B cell (primary cell): ENCODE results near the gene NRF1. TPM values are rescaled to one million over a fixed set of nuclear protein-coding genes. Genes with fewer than 3 reads are reported as not detected.

Source experiments
- ATAC-seq: fragments of 200-7000 bp; cut with Tn5 transposase; one replicate; pipeline ENCODE4 v1.10.0; 2021; ENCODE audit warnings: low read depth, mild to moderate bottlenecking, moderate number of reproducible peaks, moderate library complexity
- CTCF ChIA-PET: fragments of 350-600 bp; sonication (Branson Sonifier 250); formaldehyde crosslinking; loops from one replicate; lab custom pipeline; 2021; ENCODE audit warnings: antibody characterized with exemption, inconsistent platforms; lab: Charles Lee
- POLR2A ChIA-PET: fragments of 350-600 bp; sonication (Branson Sonifier 250); formaldehyde crosslinking; loops from one replicate; lab custom pipeline; 2021; ENCODE audit warnings: antibody characterized with exemption; lab: Charles Lee
- DNase-seq: peaks from one replicate; pipeline ENCODE4 v3.0.0; 2013
- H2AFZ ChIP-seq: 2 replicates; pipeline ENCODE4 v1.6.1; 2012; ENCODE audit warnings: mild to moderate bottlenecking, low read depth, low read length; ENCODE audit not compliant: insufficient read depth, poor library complexity, severe bottlenecking
- H3K27ac ChIP-seq, 2 donors: 1 replicate in 1 of 2; 2 replicates in 1 of 2; pipeline ENCODE4 v1.5.1; 2012 to 2013; ENCODE audit warnings: low read length in 2 of 2, mild to moderate bottlenecking in 2 of 2, moderate library complexity in 1 of 2
- H3K27me3 ChIP-seq, 4 experiments: fragments of 200-600 bp in 1 of 4; sonication (generic) in 1 of 4; replicated peaks in 1 of 4; 1 replicate in 2 of 4; 2 replicates in 2 of 4; pipeline versions ENCODE4 v1.6.1 to v1.7.0; 2013 to 2016; ENCODE audit warnings: low read length in 3 of 4, mild to moderate bottlenecking in 2 of 4, mixed read lengths in 1 of 4, moderate library complexity in 1 of 4; ENCODE audit not compliant: insufficient read depth in 4 of 4, control insufficient read depth in 3 of 4; ENCODE audit errors: control extremely low read depth in 1 of 4
- H3K36me3 ChIP-seq, 2 experiments: replicated peaks in 1 of 2; 1 replicate in 1 of 2; 2 replicates in 1 of 2; pipeline versions ENCODE4 v1.6.1 to v1.7.1; 2013; ENCODE audit warnings: low read length in 1 of 2; ENCODE audit not compliant: insufficient read depth in 2 of 2, control insufficient read depth in 1 of 2; ENCODE audit errors: control extremely low read depth in 1 of 2, extremely low read depth in 1 of 2
- H3K4me1 ChIP-seq, 2 donors: fragments of 200-600 bp in 1 of 2; sonication (generic) in 1 of 2; 1 replicate in 1 of 2; 2 replicates in 1 of 2; pipeline versions ENCODE4 v1.5.1 to v1.6.1; 2013 to 2017; ENCODE audit warnings: low read length in 2 of 2; ENCODE audit not compliant: control insufficient read depth in 2 of 2, insufficient read depth in 2 of 2
- H3K4me2 ChIP-seq: replicated peaks from 2 replicates; pipeline ENCODE3; 2012; ENCODE audit warnings: mild to moderate bottlenecking, low read depth, low read length; ENCODE audit not compliant: poor library complexity, severe bottlenecking
- H3K4me3 ChIP-seq, 5 experiments: fragments of 200-600 bp in 1 of 5; sonication (generic) in 1 of 5; 1 replicate in 3 of 5; 2 replicates in 2 of 5; pipeline versions ENCODE4 v1.5.1 to v1.7.0; 2011 to 2016; ENCODE audit warnings: low read length in 4 of 5, mild to moderate bottlenecking in 4 of 5, low read depth in 2 of 5, control low read depth in 1 of 5, moderate library complexity in 1 of 5; ENCODE audit not compliant: insufficient read depth in 1 of 5; ENCODE audit errors: control extremely low read depth in 1 of 5, extremely low read depth in 1 of 5
- H3K79me2 ChIP-seq: fragments of 200-600 bp; sonication (generic); one replicate; pipeline ENCODE4 v1.6.0; 2016; ENCODE audit warnings: low read length; ENCODE audit not compliant: control insufficient read depth, insufficient read depth
- H3K9ac ChIP-seq: fragments of 200-600 bp; sonication (generic); 2 replicates; pipeline ENCODE4 v1.6.1; 2017; ENCODE audit warnings: mild to moderate bottlenecking, low read length, moderate library complexity
- H3K9me3 ChIP-seq, 3 donors: one replicate each; pipeline versions ENCODE4 v1.6.1 to v1.7.1; 2013; ENCODE audit warnings: low read length in 2 of 3; ENCODE audit not compliant: control insufficient read depth in 2 of 3, insufficient read depth in 1 of 3; ENCODE audit errors: control extremely low read depth in 1 of 3
- H4K20me1 ChIP-seq: 2 replicates; pipeline ENCODE4 v1.6.0; 2012; ENCODE audit warnings: mild to moderate bottlenecking, low read length; ENCODE audit not compliant: insufficient read depth, control insufficient read depth, poor library complexity, severe bottlenecking
- H3K27ac Mint-ChIP-seq: one replicate; pipeline ENCODE4 v1.8.0; 2021; ENCODE audit warnings: mixed read lengths
- H3K27me3 Mint-ChIP-seq: one replicate; pipeline ENCODE4 v1.8.0; 2021; ENCODE audit warnings: mixed read lengths
- H3K4me1 Mint-ChIP-seq: one replicate; pipeline ENCODE4 v1.8.0; 2021; ENCODE audit warnings: mixed read lengths
- H3K4me3 Mint-ChIP-seq: one replicate; pipeline ENCODE4 v1.8.0; 2021; ENCODE audit warnings: mixed read lengths
- H3K9me3 Mint-ChIP-seq: one replicate; pipeline ENCODE4 v1.8.0; 2022; ENCODE audit warnings: mixed read lengths; ENCODE audit not compliant: insufficient read depth
- CTCF ChIP-seq: fragments of 200-600 bp; IDR thresholded peaks from one replicate; pipeline ENCODE4 v1.8.0; 2022; ENCODE audit warnings: antibody characterized with exemption, mild to moderate bottlenecking
- EZH2 ChIP-seq: IDR thresholded peaks from 2 replicates; pipeline ENCODE4 v1.6.1; 2012; ENCODE audit warnings: borderline replicate concordance, low read depth, mild to moderate bottlenecking, moderate library complexity, low read length; ENCODE audit not compliant: insufficient read depth, poor library complexity, severe bottlenecking
- WGBS: methylation state at CpG from one replicate; pipeline ENCODE4 v1.1.5; 2013; ENCODE audit warnings: missing lambda C conversion rate; ENCODE audit not compliant: insufficient coverage; 5-methylcytosine and 5-hydroxymethylcytosine counted together
- intact Hi-C: fragments of 100-400 bp; cut with micrococcal nuclease; formaldehyde crosslinking; loops from one replicate; pipeline ENCODE4 v1.10.0; 2022
- polyA plus RNA-seq: library from polyadenylated mRNA; depleted of rRNA; stranded (reverse); fragments of >200 nt; gene quantifications from 2 replicates; pipeline ENCODE4 v1.2.3, GENCODE V29; 2012
- total RNA-seq, 2 donors: library from RNA; stranded (reverse); fragments of 120-200 nt in 1 of 2; gene quantifications; 1 replicate in 1 of 2; 2 replicates in 1 of 2; pipeline versions ENCODE4 v1.2.3 to v1.2.4, GENCODE V29; 2013 to 2022

NRF1 gene
- total and polyA plus RNA-seq, 2 donors (not counting 1 experiment from before 2014, with no cell fraction given), result 19.6 to 53.0 TPM

DNA sequence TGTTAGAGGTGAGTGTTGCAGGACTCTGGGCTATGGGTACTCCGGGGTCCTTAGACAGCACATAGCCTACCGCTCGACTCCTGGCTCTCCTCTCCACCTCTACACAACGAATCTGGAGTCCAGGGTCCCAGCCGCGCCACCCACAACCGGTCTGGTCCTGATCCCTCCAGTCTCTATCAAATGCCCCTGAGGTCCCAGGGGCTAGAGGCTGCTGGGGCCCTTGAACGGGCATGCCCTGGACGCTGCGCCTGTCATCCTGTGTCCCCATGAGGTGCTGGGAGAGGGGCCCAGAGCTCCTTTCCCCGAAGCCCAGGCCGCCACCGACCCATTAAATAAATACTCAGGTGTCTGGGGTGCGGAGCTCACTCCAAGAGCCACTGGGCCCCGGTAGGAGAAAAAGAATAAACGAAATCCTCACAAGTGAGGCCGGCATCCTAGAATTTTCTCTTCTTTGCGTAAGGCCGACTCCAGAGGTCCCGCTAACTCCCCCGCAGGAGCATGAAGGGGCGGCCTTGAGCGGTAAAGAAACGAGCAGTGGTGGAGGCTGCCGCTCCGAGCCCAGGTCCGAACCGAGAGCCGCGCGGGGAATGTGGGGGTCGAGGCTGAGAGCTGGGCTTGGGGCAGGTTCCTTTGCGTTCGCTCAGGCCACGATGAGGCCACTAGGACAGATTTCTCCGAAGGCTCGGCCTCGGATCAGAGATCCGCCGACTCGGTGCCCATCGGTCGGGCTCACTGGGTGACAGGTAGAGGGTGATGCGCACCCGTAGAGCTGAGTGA lies 166.7 kb downstream of the NRF1 start:
- Histone ChIP-seq H3K27me3 (peaks cover 0 to 70% (median 41%) of the 10 kb centered on the region in 4 experiments), H4K20me1 (peaks cover 18% of the 10 kb centered on the region), H3K9me3 (peaks cover 0 to 50% (median 0%) of the 10 kb centered on the region in 3 donors), H3K4me1 (peaks cover 46 to 54% of the 10 kb centered on the region in 2 donors), H3K4me3 (peak overlapping the region in 2 of 5 experiments; percentile 34 to 58), H3K9ac (peak overlapping the region; percentile 59), H3K36me3 (no peaks in the 10 kb centered on the region), H3K4me2 (peak overlapping the region; percentile 100), H2AFZ (peak overlapping the region; percentile 71), H3K27ac (no peak overlapping the region), H3K79me2 (no peaks in the 10 kb centered on the region)
- ChIA-PET POLR2A (no interaction called here), CTCF (no interaction called here)
- WGBS, result 18% methylated on average over 45 of the region's 45 CpGs
- Mint-ChIP-seq H3K27me3 (peaks cover 31% of the 10 kb centered on the region), H3K27ac (no peak overlapping the region), H3K9me3 (no peaks in the 10 kb centered on the region), H3K4me3 (peak overlapping the region; percentile 66), H3K4me1 (peaks cover 31% of the 10 kb centered on the region)
- DNase-seq (no peak), ATAC-seq (no peak)
- intact Hi-C loops, result no loop called here
- TF ChIP-seq CTCF, result no peak
- no peak for TF ChIP-seq EZH2
